Measurements from ENCODE around the gene RIMS4. TPM values are rescaled to one million over a fixed set of nuclear protein-coding genes. Genes with fewer than 3 reads are reported as not detected.

The RIMS4 gene
- total RNA-seq, 1 donor from 2014 or later = 3.2 TPM

DNA sequence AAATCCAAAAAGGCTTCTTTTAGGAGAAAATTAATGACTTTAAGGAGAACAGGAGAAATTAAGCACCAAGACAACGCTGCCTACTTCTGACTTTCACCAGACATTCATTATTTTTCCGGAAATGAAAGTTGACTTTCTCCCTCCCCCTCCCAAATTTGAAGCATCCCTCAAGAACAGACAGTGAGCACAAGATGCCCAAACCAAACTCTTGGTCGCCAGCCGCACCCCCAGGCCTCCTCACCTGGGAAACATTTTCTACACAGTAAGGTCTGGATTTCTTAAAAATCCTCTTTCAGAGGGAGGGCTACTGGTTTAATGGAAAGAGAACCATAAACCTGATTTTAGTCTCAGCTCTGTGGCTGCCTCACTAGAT is 2.7 kb downstream of the RIMS4 start:
- DNase-seq (no peak), ATAC-seq (no peak)

DNA sequence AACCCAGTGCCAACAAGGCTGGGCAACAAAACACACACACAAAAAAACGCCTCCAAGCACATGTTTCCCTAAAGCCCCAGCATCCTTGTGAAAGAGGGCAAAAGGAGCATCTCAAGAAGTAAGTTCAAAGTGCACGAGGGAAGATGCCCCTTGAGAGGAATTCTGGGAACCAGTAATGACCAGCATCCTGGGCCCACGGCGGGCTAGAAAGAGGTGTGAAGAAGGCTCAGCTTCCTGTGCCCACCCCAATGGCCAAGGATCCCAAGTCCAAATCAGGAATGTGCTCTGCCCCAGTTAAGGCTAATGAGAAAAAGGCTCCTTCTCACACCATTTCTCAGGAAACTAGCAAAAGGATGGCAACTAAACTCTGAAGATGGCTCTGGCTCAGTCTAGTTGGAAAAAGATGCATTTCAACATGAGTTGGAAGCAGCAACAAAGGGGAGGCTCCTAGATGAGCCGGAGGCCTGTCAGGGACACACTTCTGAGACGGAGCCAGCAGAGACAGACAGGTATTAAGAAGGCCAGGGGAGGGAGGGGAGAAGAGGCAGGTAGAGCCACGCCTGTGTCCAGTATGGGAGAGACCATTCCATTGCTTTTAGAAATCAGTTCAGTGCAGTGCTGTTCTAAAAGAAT is 3.2 kb downstream of the RIMS4 start:
- intact Hi-C loops (cut with DNase I) = no loop called here
- DNase-seq (no peak), ATAC-seq (no peak)
- H3K27ac ChIP-seq = no peak overlapping the region
- peaks cover 58% of the 10 kb centered on the region for H3K27me3 ChIP-seq
- peaks cover 5% of the 10 kb centered on the region for H3K9me3 ChIP-seq
- H3K4me1 ChIP-seq = no peaks in the 10 kb centered on the region
- no peak overlapping the region for H3K4me3 ChIP-seq
- TF ChIP-seq, protein P1, sequence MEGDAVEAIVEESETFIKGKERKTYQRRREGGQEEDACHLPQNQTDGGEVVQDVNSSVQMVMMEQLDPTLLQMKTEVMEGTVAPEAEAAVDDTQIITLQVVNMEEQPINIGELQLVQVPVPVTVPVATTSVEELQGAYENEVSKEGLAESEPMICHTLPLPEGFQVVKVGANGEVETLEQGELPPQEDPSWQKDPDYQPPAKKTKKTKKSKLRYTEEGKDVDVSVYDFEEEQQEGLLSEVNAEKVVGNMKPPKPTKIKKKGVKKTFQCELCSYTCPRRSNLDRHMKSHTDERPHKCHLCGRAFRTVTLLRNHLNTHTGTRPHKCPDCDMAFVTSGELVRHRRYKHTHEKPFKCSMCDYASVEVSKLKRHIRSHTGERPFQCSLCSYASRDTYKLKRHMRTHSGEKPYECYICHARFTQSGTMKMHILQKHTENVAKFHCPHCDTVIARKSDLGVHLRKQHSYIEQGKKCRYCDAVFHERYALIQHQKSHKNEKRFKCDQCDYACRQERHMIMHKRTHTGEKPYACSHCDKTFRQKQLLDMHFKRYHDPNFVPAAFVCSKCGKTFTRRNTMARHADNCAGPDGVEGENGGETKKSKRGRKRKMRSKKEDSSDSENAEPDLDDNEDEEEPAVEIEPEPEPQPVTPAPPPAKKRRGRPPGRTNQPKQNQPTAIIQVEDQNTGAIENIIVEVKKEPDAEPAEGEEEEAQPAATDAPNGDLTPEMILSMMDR (IDR thresholded peaks at IDR 0.05) = no peak
- no peaks in the 10 kb centered on the region for H3K36me3 ChIP-seq

More for the DNA sequence above, 2.7 kb downstream of the RIMS4 start:
- peaks cover 58% of the 10 kb centered on the region for H3K27me3 ChIP-seq
- no peak overlapping the region for H3K4me3 ChIP-seq
- peaks cover 5% of the 10 kb centered on the region for H3K9me3 ChIP-seq
- no peak overlapping the region for H3K27ac ChIP-seq
- TF ChIP-seq, protein P1 (IDR thresholded peaks at IDR 0.05) = no peak
- intact Hi-C loops (cut with DNase I) = no loop called here
- H3K4me1 ChIP-seq = no peaks in the 10 kb centered on the region
- no peaks in the 10 kb centered on the region for H3K36me3 ChIP-seq

DNA sequence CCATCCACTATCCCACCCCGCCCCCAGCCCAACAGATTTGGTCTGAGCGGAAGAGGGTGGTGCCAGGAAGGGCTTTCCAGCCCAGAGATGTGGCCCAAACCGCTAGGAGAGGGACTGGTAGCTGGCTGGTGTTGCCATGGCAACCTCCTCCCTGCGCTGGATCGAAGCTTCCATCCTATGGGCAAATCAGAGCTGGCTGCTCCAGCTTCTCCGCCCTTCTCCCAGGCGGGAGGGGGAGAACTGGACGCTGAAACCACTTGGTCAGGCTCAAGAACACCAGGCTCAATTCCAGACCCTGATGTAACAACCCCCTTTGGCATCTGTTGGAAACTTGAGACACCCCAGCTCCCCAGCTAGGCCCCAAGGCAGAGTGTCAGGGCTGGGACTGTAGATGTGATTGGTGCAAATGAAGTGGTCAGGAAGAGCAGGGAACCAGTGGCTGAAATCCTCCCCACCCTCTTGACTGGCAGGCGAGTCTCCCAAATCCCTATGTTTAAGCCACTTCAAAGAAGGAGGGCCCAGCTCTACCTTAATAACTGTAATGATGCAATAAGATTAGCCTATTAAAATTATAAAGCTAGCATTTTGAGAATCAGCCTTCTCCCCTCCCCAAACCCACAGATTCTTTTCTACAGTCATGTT is 4.2 kb downstream of the RIMS4 start:
- Histone ChIP-seq H3K27me3 (peaks cover 47% of the 10 kb centered on the region), H3K4me3 (no peak overlapping the region), H3K36me3 (no peaks in the 10 kb centered on the region), H3K27ac (no peak overlapping the region), H3K4me1 (no peaks in the 10 kb centered on the region), H3K9me3 (no peaks in the 10 kb centered on the region)
- TF ChIP-seq, protein P1 (IDR thresholded peaks at IDR 0.05) = no peak
- DNase-seq = peak; percentile 86
- intact Hi-C loops (cut with DNase I) = no loop called here
- peak; percentile 90 for ATAC-seq

DNA sequence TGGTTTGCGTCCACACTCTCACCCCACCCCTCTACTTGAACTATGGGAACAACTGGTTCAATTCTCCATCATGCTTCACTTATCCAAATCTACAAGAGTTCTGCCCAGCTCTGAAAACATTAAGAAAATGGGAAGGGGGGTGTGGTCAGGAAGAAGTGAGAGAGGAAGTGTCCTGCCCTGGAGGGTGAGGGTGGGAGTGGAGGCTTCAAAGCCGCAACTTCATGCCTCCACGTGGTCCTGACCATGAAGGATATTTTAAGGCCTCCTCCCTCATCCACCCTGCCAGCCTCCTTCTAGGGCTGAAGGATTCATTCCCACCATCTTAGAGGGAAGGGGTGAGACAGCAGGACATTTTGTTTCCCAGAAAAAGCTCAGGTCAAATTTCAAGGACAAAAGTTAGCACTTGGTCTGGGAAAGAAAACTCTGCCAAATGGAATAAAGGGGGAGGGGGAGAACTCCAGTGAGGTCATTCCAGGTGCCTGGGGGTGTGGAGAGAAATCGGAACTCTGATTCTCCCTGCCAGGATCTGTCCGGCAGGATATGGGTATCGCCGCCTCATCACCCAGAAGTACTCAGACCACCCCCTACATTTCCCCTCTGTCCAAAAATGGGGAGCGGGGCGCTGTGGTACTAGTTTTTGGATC is 4.9 kb downstream of the RIMS4 start:
- H3K36me3 ChIP-seq = no peaks in the 10 kb centered on the region
- DNase-seq = no peak
- H3K9me3 ChIP-seq = no peaks in the 10 kb centered on the region
- H3K4me3 ChIP-seq = no peak overlapping the region
- H3K4me1 ChIP-seq = no peaks in the 10 kb centered on the region
- intact Hi-C loops (cut with DNase I) = no loop called here
- peaks cover 42% of the 10 kb centered on the region for H3K27me3 ChIP-seq
- ATAC-seq = no peak
- TF ChIP-seq, protein P1 (IDR thresholded peaks at IDR 0.05) = no peak
- H3K27ac ChIP-seq = no peak overlapping the region

DNA sequence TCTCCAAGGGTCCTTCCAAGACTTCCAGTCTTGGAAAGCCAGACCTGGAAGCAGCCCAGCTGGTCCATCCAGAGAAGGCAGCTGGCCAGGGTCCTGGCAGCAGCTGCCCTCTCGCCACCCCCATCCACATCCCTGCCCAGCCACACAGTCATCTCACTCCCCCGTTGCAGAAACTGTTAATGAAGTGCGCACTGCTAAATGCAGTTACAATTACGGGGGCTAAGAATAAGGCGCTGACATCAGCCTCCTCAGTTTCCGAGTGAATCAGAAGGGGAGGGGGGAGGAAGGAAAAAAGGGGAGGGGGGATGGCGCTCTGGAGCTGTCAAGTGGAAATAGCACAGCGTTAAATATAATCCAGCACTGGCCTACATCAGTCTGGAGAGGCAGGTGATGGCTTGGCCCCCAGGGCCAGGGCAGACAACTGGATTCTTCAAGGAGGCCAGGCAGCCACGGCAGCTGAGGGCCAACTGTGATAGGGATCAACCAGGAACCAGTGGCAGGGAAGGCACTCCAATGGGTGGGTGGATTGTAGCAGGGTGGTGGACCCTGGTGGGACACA is 6.9 kb downstream of the RIMS4 start:
- no peaks in the 10 kb centered on the region for H3K36me3 ChIP-seq
- TF ChIP-seq, protein P1 (IDR thresholded peaks at IDR 0.05) = no peak
- peaks cover 27% of the 10 kb centered on the region for H3K27me3 ChIP-seq
- no peaks in the 10 kb centered on the region for H3K4me1 ChIP-seq
- no peak overlapping the region for H3K4me3 ChIP-seq
- intact Hi-C loops (cut with DNase I) = no loop called here
- ATAC-seq (no peak), DNase-seq (no peak)
- H3K27ac ChIP-seq = no peak overlapping the region
- no peaks in the 10 kb centered on the region for H3K9me3 ChIP-seq
